Stimulated activated CD4-positive, alpha-beta T cell treated with anti-CD3 and anti-CD28 coated beads, TNF-alpha, amount 100 ng/mL, for 4 hours (primary cell): ENCODE measurements around the gene ADGRL1.

ENCODE experiments used
- DNase-seq, 3 experiments: peaks; one replicate each; pipeline ENCODE4 v3.0.0-alpha.2; 2020; ENCODE audit warnings: low read depth in 3 of 3

ADGRL1 gene

DNA sequence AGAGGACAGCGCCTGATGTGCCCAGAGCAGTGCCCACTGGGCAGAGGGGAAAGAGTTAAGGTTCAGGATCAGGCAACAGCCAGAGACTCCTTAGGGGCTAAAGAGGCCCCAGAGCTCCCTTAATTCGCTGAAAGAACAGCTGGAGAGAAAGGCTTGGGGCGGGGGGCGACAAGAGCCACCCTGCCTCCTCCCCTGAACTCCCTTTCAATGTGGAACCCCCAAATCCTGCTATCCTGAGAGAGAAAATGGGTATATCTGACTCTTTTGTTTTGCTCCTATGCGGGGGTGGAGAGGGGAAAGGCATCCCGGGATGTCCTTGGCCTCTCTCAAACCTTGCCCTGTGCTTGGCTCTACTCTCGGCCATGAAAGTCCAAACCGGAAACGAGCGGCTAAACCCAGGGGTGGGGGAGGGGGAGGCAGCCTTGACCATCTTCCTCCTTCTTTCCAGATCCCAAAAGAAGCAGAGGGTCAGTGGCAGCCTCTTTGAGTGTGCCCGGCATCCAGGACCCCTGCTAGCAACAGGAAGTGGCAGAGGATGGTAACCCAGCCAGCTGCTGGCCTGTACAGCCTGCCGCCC is 93.1 kb downstream of the ADGRL1 start:
- DNase-seq: no peak

DNA sequence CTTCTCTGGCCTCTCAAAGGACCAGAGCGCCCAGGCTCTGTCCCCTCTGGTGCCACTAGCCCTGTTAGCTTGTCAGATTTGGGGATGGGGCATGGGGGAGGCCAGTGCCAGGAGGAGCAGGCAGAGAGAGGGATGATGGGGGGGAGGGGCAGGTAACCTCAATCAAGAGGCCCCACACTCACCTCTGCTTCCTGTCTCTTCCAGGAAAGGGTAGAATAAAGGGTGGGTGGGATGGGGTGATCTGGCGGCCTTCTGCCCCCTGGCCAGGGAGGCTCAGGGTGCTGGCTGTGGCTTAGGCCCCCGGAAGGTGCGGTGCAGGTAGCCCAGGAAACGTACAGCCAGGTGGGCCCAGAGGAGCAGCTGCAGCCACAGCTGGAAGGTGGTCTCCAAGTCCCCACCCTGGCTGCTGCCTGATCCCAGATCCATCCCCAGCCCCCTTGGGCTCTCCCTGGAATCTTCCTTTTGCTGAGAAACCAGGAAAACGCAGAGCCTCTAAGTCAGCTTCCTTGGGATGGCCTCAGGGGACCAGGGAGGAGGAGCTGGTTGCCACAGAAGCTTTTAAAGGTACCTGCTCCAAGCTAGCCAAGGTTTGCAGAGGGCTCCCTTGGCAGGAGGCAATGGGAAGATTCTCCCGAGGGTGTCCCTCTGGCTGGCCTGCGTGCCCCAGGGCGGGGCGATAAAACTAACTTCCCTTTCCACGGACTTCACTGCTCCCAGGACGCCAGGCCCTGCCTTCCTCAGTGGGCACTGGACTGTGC is 93.7 kb downstream of the ADGRL1 start:
- DNase-seq: no peak

DNA sequence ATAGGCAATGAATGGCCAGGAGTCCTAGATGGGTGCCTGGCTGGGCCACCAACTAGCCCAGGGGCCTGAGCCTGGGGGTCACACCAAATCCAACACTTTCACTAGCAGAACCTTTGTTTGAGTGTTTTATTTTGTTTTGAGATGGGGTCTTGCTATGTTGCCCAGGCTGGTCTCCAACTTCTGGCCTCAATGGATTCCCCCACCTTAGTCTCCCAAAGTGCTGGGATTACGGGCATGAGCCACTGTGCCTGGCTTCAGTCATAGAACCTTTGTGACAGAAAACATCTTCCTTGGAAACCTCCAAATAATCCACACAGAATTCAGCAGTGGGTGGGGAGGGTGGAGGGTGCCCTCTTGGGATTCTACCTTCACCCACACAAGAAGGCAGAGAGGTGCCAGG is 94.5 kb downstream of the ADGRL1 start:
- DNase-seq: no peak

- no peak for DNase-seq
These were observed 95.3 kb downstream of the ADGRL1 start for GRCh38 chr19:14110650-14111049.

GRCh38 chr19:14107581-14108461 is 98.1 kb downstream of the ADGRL1 start:
- DNase-seq: no peak

DNA sequence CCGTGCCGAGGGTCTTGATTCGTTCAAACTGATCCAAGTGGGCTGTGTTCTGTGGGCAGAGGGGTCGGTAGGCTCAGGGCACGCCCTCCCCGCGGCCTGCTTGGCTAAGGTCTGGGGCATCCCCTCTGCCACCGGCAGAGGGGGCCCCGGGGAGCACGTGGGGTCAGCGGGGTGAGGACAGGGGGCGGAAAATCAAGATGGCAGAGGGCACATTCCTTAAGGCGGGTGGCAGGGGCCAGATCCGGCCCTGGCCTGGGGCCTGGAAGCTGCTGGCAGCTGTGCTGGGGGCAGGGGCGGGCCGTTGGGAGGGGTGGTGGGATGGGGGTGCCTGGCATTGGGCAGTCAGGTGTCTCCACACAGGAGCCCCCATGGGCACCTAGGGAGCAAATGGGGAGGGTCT is 99.1 kb downstream of the ADGRL1 start:
- no peak for DNase-seq

GRCh38 chr19:14105680-14106079 is 100.3 kb downstream of the ADGRL1 start:
- no peak for DNase-seq

DNA sequence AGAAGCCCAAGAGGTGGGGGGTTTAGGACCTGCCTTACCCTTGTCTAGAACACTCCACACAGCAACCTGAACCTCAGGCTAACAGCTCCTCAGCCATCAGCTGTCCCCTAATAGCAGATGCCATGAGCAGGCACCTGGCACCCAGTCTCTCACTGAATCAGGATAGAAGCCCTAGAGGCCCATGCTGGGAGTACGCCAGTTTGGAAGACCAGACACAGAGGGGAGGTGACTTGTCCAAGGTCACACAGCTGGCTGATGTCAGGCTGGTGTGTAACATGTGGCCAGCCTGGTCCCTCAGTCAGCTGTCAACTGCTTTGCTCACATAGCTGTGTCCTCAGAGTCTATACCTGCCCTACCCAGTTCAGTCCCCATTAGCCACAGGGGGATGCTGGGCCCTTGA is 102.7 kb downstream of the ADGRL1 start:
- no peak for DNase-seq

DNA sequence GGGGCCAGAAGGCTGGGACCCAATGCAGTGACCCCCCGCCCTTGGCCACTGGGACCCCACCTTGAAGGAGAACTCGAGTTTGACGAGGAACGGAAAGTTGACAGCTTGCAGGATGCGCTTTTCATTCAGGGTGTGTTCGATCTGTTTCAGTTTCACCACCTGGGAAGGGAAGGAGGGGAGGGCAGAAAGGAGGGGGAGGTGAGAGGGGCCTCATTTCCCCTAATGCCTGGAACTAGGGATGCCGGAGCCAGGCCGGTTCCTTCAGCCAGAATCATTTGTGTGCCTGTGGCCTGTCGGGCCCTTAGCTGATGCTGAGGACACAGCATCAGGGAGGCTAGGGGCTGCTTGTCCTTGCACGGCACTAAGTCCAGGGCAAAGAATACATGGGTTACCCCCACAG is 103.2 kb downstream of the ADGRL1 start:
- DNase-seq: no peak

GRCh38 chr19:14102102-14102696 is 103.8 kb downstream of the ADGRL1 start:
- DNase-seq: no peak

GRCh38 chr19:14101003-14101545 is 104.9 kb downstream of the ADGRL1 start:
- DNase-seq: no peak
